ENCODE measurements around the gene CCDC174.

Gene CCDC174

GRCh38 chr3:14650193-14650592 is 1.4 kb upstream of the CCDC174 start:
- TF ChIP-seq POLR2AphosphoS5 (IDR thresholded peaks at IDR 0.05; ENCODE audit: low read depth, low read length), result no peak
- no peak for TF ChIP-seq REST (IDR thresholded peaks at IDR 0.05; ENCODE audit: insufficient read depth in 1 of 2, low read depth in 2 of 2, low read length in 2 of 2)
- no peak for TF ChIP-seq TAF1 (IDR thresholded peaks at IDR 0.05; ENCODE audit: borderline replicate concordance, insufficient read depth, low read length)
- no peak for TF ChIP-seq FOXP2 (optimal IDR thresholded peaks at IDR 0.05; ENCODE audit: borderline replicate concordance, extremely low read depth, extremely low read length, insufficient read depth)
- no peak for TF ChIP-seq SIN3A (IDR thresholded peaks at IDR 0.05; ENCODE audit: borderline replicate concordance, insufficient read depth, low read length)

GRCh38 chr3:14657579-14657978 is 6.0 kb downstream of the CCDC174 start:
- TF ChIP-seq FOXP2 (optimal IDR thresholded peaks at IDR 0.05; ENCODE audit: borderline replicate concordance, extremely low read depth, extremely low read length, insufficient read depth) (no peak), POLR2AphosphoS5 (IDR thresholded peaks at IDR 0.05; ENCODE audit: low read depth, low read length) (no peak), REST (IDR thresholded peaks at IDR 0.05; ENCODE audit: insufficient read depth in 1 of 2, low read depth in 2 of 2, low read length in 2 of 2) (no peak), TAF1 (IDR thresholded peaks at IDR 0.05; ENCODE audit: borderline replicate concordance, insufficient read depth, low read length) (no peak), SIN3A (IDR thresholded peaks at IDR 0.05; ENCODE audit: borderline replicate concordance, insufficient read depth, low read length) (no peak)

GRCh38 chr3:14658978-14659377 is 7.4 kb downstream of the CCDC174 start:
- TF ChIP-seq REST (IDR thresholded peaks at IDR 0.05; ENCODE audit: insufficient read depth in 1 of 2, low read depth in 2 of 2, low read length in 2 of 2), result no peak
- no peak for TF ChIP-seq POLR2AphosphoS5 (IDR thresholded peaks at IDR 0.05; ENCODE audit: low read depth, low read length)
- TF ChIP-seq TAF1 (IDR thresholded peaks at IDR 0.05; ENCODE audit: borderline replicate concordance, insufficient read depth, low read length), result no peak

GRCh38 chr3:14660942-14661341 is 9.4 kb downstream of the CCDC174 start:
- TF ChIP-seq POLR2AphosphoS5 (IDR thresholded peaks at IDR 0.05; ENCODE audit: low read depth, low read length) (no peak), REST (IDR thresholded peaks at IDR 0.05; ENCODE audit: insufficient read depth in 1 of 2, low read depth in 2 of 2, low read length in 2 of 2) (no peak), FOXP2 (optimal IDR thresholded peaks at IDR 0.05; ENCODE audit: borderline replicate concordance, extremely low read depth, extremely low read length, insufficient read depth) (no peak), TAF1 (IDR thresholded peaks at IDR 0.05; ENCODE audit: borderline replicate concordance, insufficient read depth, low read length) (no peak), SIN3A (IDR thresholded peaks at IDR 0.05; ENCODE audit: borderline replicate concordance, insufficient read depth, low read length) (no peak)
